ENCODE measurements around the gene MEF2D. TPM values are rescaled to one million over a fixed set of nuclear protein-coding genes. Genes with fewer than 3 reads are reported as not detected.

Gene MEF2D
- total RNA-seq, 1 experiment from 2014 or later = 33.5 TPM

DNA sequence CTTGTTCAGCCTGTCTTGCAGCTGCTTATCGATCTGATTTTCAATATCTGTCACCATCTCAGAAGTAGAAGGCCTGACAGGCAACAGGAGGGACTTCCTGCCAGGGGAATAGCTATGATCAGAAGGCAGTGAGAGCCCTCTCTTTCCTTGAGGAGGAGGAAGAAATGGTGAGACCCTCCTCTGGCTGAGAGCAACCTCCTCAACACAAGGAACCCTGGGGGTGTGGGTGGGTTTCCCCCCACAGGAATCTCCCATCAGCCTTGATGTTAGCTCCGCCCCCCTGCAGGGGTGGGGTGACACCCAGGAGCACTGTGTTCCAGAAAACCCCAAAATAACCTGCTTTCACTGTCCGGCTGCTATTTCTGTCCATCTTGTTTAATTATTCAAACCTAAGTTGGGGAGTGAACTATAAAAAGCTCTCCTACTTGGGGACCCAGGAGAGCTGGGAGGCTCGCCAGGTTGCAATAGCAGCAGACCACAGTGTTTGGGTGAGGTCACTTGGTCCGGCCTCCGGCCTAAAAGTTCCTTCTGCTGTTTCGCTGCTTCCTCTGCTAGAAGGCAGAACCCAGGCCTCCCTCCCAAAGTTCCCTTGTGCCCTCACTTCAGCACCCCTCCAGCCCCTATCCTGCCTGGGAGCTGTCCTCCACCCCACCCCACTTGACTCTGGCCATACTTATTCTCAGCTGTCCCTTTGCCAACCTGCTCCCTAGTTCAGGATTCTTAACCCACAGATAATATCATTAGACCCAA, 7.8 kb upstream of the MEF2D start:
- POLR2A ChIA-PET (ENCODE audit: unreplicated experiment) = no interaction called here
- Histone ChIP-seq H3F3A (ENCODE audit: insufficient read depth, low read depth) (peaks cover 19% of the 10 kb centered on the region; the same call in 1 of the 2 replicates), H3K79me2 (ENCODE audit: low read depth) (no peaks in the 10 kb centered on the region), H3K27me3 (ENCODE audit: insufficient read depth, low read depth) (no peaks in the 10 kb centered on the region), H3K4me1 (replicated peaks; ENCODE audit: insufficient read depth) (peaks cover 22% of the 10 kb centered on the region), H3K36me3 (ENCODE audit: low read depth) (no peaks in the 10 kb centered on the region), H3K4me2 (no peak overlapping the region), H3K27ac (no peak overlapping the region), H4K20me1 (ENCODE audit: insufficient read depth) (no peaks in the 10 kb centered on the region), H3K9me2 (ENCODE audit: insufficient read depth) (no peaks in the 10 kb centered on the region), H3K9me3 (ENCODE audit: insufficient read depth, low read depth) (no peaks in the 10 kb centered on the region), H2AFZ (no peak overlapping the region), H3K4me3 (no peak overlapping the region)
- peak in 1 of 2 experiments; percentile 15 for DNase-seq
- no TSS peak for BruUV-seq (replicated peaks)
- no peak for TF ChIP-seq EZH2 (IDR thresholded peaks at IDR 0.05; ENCODE audit: low read depth)
- no peak for TF ChIP-seq CTCF (conservative IDR thresholded peaks at IDR 0.05)
- intact Hi-C loops (cut with micrococcal nuclease; ENCODE audit: unreplicated experiment) = loop anchor here (10.0 kb wide), 1 partner anchor 384 kb away; no protein-coding TSS in a partner anchor
- CTCF ChIA-PET = no interaction called here

DNA sequence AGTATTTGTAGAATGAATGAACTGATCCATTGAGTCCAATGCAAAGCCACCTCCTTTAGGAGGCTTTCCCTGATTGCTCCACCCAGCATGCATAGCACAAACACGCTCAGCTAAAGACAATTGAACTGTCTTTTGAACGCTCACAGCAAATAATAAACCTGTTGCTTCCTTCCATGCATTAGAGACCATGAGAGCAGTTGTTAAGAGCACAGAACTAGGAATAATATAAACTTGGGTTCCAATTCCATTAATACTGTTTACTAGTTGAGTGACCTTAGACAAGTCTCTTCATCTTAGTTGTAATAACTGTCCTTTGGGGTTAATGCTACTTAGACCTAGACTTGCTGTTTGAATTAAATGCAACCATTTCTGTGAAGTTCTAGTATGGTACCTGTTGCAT, 5.9 kb upstream of the MEF2D start:
- ChIA-PET POLR2A (ENCODE audit: unreplicated experiment) (no interaction called here), CTCF (no interaction called here)
- no peak for TF ChIP-seq EZH2 (IDR thresholded peaks at IDR 0.05; ENCODE audit: low read depth)
- no peak for TF ChIP-seq CTCF (conservative IDR thresholded peaks at IDR 0.05)
- Histone ChIP-seq H2AFZ (no peak overlapping the region), H3K4me1 (replicated peaks; ENCODE audit: insufficient read depth) (peaks cover 41% of the 10 kb centered on the region), H3K9me2 (ENCODE audit: insufficient read depth) (no peaks in the 10 kb centered on the region), H3K27me3 (ENCODE audit: insufficient read depth, low read depth) (no peaks in the 10 kb centered on the region), H3F3A (ENCODE audit: insufficient read depth, low read depth) (peaks cover 30% of the 10 kb centered on the region; the same call in 1 of the 2 replicates), H3K9me3 (ENCODE audit: insufficient read depth, low read depth) (no peaks in the 10 kb centered on the region), H3K27ac (no peak overlapping the region), H3K4me3 (no peak overlapping the region), H4K20me1 (ENCODE audit: insufficient read depth) (no peaks in the 10 kb centered on the region), H3K36me3 (ENCODE audit: low read depth) (no peaks in the 10 kb centered on the region), H3K79me2 (ENCODE audit: low read depth) (0 out of 2 replicates have a peak, but pooled peaks cover 4% of the 10 kb centered on the region), H3K4me2 (no peak overlapping the region)
- no TSS peak for BruUV-seq (replicated peaks)
- no peak for DNase-seq
- intact Hi-C loops (cut with micrococcal nuclease; ENCODE audit: unreplicated experiment) = loop anchor here (10.0 kb wide), 1 partner anchor 382 kb away; no protein-coding TSS in a partner anchor

DNA sequence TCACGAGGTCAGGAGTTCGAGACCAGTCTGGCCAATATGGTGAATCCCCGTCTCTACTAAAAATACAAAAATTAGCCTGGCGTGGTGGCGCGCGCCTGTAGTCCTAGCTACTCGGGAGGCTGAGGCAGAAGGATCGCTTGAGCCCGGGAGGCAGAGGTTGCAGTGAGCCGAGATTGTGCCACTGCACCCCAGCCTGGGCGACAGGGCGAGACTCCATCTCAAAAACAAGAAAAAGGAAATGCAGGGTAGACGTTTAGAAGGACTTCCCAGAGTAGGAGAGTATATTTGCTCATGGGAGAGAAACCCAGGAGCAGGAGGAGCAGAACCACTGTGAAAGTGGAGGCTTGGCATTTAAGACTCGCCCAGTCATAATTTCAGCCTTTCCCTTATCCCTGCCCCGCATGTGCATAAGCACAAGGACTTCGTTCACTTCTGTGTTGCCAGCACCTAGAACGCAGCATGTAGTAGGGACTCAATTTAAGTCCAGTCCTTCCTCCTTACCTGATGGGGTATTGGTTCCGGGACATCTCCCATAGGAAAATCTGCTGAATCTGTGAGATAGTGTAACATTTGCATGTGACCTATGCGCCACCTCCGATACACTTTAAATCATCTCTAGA, 5.2 kb upstream of the MEF2D start:
- H3K27me3 ChIP-seq (ENCODE audit: insufficient read depth, low read depth) = no peaks in the 10 kb centered on the region
- H2AFZ ChIP-seq = peak overlapping the region; percentile 76; the same call in 1 of the 2 replicates
- H3K9me2 ChIP-seq (ENCODE audit: insufficient read depth) = no peaks in the 10 kb centered on the region
- intact Hi-C loops (cut with micrococcal nuclease; ENCODE audit: unreplicated experiment) = loop anchor here (10.0 kb wide), 1 partner anchor 381 kb away; no protein-coding TSS in a partner anchor
- H3K36me3 ChIP-seq (ENCODE audit: low read depth) = no peaks in the 10 kb centered on the region
- ChIA-PET POLR2A (ENCODE audit: unreplicated experiment) (no interaction called here), CTCF (interaction anchor here (0.7 kb wide), 1 partner anchor 122 kb away, joined by 7 read pairs; no protein-coding TSS in a partner anchor)
- peak overlapping the region; percentile 98 for H3K4me2 ChIP-seq
- H3K4me1 ChIP-seq (replicated peaks; ENCODE audit: insufficient read depth) = peaks cover 43% of the 10 kb centered on the region
- H3K79me2 ChIP-seq (ENCODE audit: low read depth) = 0 out of 2 replicates have a peak, but pooled peaks cover 4% of the 10 kb centered on the region
- peak overlapping the region; percentile 32; the same call in 1 of the 2 replicates for H3K4me3 ChIP-seq
- TSS peak; percentile 14 for BruUV-seq (replicated peaks)
- no peaks in the 10 kb centered on the region for H3K9me3 ChIP-seq (ENCODE audit: insufficient read depth, low read depth)
- H3K27ac ChIP-seq = peak overlapping the region; percentile 97
- H3F3A ChIP-seq (ENCODE audit: insufficient read depth, low read depth) = peaks cover 32% of the 10 kb centered on the region; the same call in 1 of the 2 replicates
- DNase-seq = no peak
- TF ChIP-seq CTCF (conservative IDR thresholded peaks at IDR 0.05) (no peak), EZH2 (IDR thresholded peaks at IDR 0.05; ENCODE audit: low read depth) (no peak)
- H4K20me1 ChIP-seq (ENCODE audit: insufficient read depth) = no peaks in the 10 kb centered on the region
